ENCODE results near the gene AMBN. TPM values are rescaled to one million over a fixed set of nuclear protein-coding genes. Genes with fewer than 3 reads are reported as not detected.

The AMBN gene
- total RNA-seq, 4 donors from 2014 or later: not detected

DNA sequence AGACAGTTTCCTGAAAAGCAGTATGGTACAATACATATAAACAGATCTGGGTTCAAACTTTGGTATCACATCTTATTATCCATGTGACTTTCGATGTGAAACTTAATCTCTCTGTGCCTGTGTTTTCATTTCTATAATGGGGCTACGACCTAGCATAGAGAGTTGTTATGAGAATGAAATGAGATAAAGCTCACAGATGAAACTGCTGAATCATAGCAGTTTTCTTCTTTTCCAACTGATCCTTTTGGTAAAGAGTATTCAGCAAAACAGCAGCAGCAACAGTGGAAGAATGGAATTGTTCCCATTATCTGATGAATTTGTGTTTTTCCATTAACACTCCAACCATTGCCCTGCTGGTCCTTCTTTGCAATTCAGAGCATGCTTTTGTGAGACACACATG is 16.3 kb downstream of the AMBN start:
- Histone ChIP-seq H3K4me3 (no peak overlapping the region), H3K27me3 (no peaks in the 10 kb centered on the region), H3K9me3 (no peaks in the 10 kb centered on the region), H3K4me1 (no peaks in the 10 kb centered on the region), H3K36me3 (no peaks in the 10 kb centered on the region), H3K27ac (no peak overlapping the region)
- TF ChIP-seq EP300 (IDR thresholded peaks at IDR 0.05; ENCODE audit: low read depth) (no peak), POLR2AphosphoS5 (IDR thresholded peaks at IDR 0.05) (no peak), POLR2A (IDR thresholded peaks at IDR 0.05) (no peak)
- TF ChIP-seq, protein P1, sequence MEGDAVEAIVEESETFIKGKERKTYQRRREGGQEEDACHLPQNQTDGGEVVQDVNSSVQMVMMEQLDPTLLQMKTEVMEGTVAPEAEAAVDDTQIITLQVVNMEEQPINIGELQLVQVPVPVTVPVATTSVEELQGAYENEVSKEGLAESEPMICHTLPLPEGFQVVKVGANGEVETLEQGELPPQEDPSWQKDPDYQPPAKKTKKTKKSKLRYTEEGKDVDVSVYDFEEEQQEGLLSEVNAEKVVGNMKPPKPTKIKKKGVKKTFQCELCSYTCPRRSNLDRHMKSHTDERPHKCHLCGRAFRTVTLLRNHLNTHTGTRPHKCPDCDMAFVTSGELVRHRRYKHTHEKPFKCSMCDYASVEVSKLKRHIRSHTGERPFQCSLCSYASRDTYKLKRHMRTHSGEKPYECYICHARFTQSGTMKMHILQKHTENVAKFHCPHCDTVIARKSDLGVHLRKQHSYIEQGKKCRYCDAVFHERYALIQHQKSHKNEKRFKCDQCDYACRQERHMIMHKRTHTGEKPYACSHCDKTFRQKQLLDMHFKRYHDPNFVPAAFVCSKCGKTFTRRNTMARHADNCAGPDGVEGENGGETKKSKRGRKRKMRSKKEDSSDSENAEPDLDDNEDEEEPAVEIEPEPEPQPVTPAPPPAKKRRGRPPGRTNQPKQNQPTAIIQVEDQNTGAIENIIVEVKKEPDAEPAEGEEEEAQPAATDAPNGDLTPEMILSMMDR (IDR thresholded peaks at IDR 0.05): no peak
- DNase-seq: no peak
- intact Hi-C loops (cut with DNase I; ENCODE audit: low total_unique reads): no loop called here
- WGBS, 2 donors (ENCODE audit: low coverage in 1 of 2): 69 to 80% methylated on average over 2 of the region's 2 CpGs
- in situ Hi-C loops (cut with MboI; ENCODE audit: low pct_ligation_motif_present in 1 of 4, low pct_unique_long_range_greater_than_20kb in 1 of 4, low sequenced_read_pairs in 3 of 4): loop anchor here in 1 of 4 donors (25.0 kb wide), 1 partner anchor 1104 kb away; no protein-coding TSS in a partner anchor

DNA sequence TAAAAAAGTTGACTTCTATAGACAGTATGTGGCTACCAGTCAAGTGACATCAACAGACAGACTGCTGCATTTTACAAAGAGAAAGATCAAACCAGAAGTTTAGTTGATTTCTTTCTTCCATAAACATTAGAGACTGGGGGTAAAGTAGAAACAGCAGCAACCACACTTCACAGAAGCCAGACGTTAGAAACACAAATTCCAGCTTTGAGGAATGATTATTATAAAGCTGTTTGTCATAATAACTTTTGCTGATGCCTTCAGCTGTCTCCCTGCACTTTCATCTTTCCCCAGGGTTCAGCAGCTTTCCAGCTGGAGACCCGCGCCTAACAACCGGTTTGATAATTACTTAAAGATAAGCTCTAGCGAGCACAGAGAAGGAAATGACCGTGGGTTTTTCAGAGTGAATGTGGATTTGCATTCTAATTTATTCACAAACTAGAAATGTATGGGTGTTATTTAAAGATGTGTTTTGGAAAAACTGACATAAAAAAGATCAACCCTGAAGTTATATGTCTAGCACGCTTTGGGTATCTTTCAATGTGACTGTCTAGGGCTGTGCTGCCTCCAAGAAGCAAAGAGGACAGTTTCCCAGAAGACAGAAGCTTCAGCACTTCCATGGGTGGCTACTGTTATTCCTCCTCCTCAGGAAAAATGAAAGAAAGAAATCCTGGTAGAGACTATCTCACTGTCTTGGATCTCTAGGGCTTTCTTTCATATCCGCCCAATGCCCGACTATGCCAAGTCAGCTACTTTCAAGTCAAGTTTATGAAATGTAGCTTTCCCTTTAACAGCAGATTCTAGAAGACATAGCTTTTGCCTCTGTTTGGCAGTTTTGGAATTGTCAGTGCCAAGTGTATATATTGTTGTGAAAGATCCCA is 21.5 kb downstream of the AMBN start:
- no peak for DNase-seq

DNA sequence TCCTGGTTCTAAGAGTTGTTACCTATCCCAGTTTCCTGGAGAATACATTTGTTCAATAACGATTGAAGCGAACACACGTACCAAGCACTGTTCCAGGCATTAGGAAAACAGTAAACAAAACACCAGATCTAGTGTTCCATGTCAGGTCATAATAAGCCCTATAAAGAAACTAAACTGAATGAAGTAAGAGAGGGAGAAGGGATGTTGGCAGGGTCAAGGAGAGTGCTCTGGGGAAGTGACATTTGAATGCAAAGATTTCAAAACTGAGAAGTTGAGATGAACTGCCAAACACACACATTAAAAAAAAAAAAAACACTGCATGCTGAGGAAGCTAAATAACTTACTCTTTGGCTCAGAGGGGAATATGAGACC is 22.1 kb downstream of the AMBN start:
- Histone ChIP-seq H3K36me3 (no peaks in the 10 kb centered on the region), H3K9me3 (no peaks in the 10 kb centered on the region), H3K4me1 (peaks cover 0 to 5% (median 0%) of the 10 kb centered on the region in 4 donors), H3K27ac (peak overlapping the region in 2 of 4 donors; percentile 12 to 23), H3K4me3 (peak overlapping the region in 1 of 4 donors; percentile 24), H3K27me3 (no peaks in the 10 kb centered on the region)
- DNase-seq: no peak
- 65 to 76% methylated on average over 3 of the region's 3 CpGs for WGBS, 2 donors (ENCODE audit: low coverage in 1 of 2)
- TF ChIP-seq POLR2A (IDR thresholded peaks at IDR 0.05) (no peak), EP300 (IDR thresholded peaks at IDR 0.05; ENCODE audit: low read depth) (no peak), POLR2AphosphoS5 (IDR thresholded peaks at IDR 0.05) (no peak)
- TF ChIP-seq, protein P1 (IDR thresholded peaks at IDR 0.05): no peak
- intact Hi-C loops (cut with DNase I; ENCODE audit: low total_unique reads): no loop called here
- in situ Hi-C loops (cut with MboI; ENCODE audit: low pct_ligation_motif_present in 1 of 4, low pct_unique_long_range_greater_than_20kb in 1 of 4, low sequenced_read_pairs in 3 of 4): loop anchor here in 1 of 4 donors (25.0 kb wide), 1 partner anchor 1098 kb away; no protein-coding TSS in a partner anchor

More for the DNA sequence above, 21.5 kb downstream of the AMBN start:
- Histone ChIP-seq H3K4me3 (peak overlapping the region in 1 of 4 donors; percentile 24), H3K9me3 (no peaks in the 10 kb centered on the region), H3K27me3 (no peaks in the 10 kb centered on the region), H3K4me1 (peaks cover 0 to 5% (median 0%) of the 10 kb centered on the region in 4 donors), H3K36me3 (no peaks in the 10 kb centered on the region), H3K27ac (peak overlapping the region in 3 of 4 donors; percentile 9 to 23 (median 12))
- no peak for TF ChIP-seq EP300 (IDR thresholded peaks at IDR 0.05; ENCODE audit: low read depth)
- TF ChIP-seq, protein P1 (IDR thresholded peaks at IDR 0.05): no peak
- 16 to 30% methylated on average over 8 to 9 of the region's 9 CpGs for WGBS, 2 donors (ENCODE audit: low coverage in 1 of 2)
- intact Hi-C loops (cut with DNase I; ENCODE audit: low total_unique reads) (no loop called here), in situ Hi-C loops (cut with MboI; ENCODE audit: low pct_ligation_motif_present in 1 of 4, low pct_unique_long_range_greater_than_20kb in 1 of 4, low sequenced_read_pairs in 3 of 4) (loop anchor here in 1 of 4 donors (25.0 kb wide), 1 partner anchor 1099 kb away; no protein-coding TSS in a partner anchor)

DNA sequence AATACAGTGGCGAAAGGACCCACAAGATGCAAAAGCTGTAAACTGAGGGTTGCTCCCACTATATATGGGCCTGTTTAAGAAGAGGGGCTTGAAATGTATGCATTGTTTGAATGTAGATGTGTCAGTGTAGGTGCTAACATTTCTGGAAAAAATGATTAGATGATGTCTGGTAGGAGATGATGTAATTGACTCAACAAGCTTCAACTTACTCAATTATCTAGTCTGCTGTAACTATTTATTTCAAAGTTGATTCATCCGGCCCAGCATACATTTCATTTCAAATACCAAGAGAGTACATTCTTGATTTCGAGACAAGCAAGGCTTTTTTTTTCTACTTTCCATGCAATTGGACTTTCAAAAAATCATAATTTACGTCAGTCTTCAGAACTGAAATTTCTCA is 27.2 kb downstream of the AMBN start:
- no peaks in the 10 kb centered on the region for H3K27me3 ChIP-seq
- 88 to 89% methylated on average over 4 of the region's 4 CpGs for WGBS, 2 donors (ENCODE audit: low coverage in 1 of 2)

More for the DNA sequence above, 27.2 kb downstream of the AMBN start:
- Histone ChIP-seq H3K9me3 (no peaks in the 10 kb centered on the region), H3K27ac (no peak overlapping the region), H3K4me1 (peaks cover 0 to under 1% (median 0%) of the 10 kb centered on the region in 4 donors), H3K36me3 (no peaks in the 10 kb centered on the region), H3K4me3 (no peak overlapping the region)
- intact Hi-C loops (cut with DNase I; ENCODE audit: low total_unique reads) (no loop called here), in situ Hi-C loops (cut with MboI; ENCODE audit: low pct_ligation_motif_present in 1 of 4, low pct_unique_long_range_greater_than_20kb in 1 of 4, low sequenced_read_pairs in 3 of 4) (loop anchor here in 1 of 4 donors (25.0 kb wide), 1 partner anchor 1093 kb away; no protein-coding TSS in a partner anchor)
- no peak for TF ChIP-seq EP300 (IDR thresholded peaks at IDR 0.05; ENCODE audit: low read depth)
- TF ChIP-seq, protein P1 (IDR thresholded peaks at IDR 0.05): no peak
- no peak for TF ChIP-seq POLR2AphosphoS5 (IDR thresholded peaks at IDR 0.05)
- no peak for TF ChIP-seq POLR2A (IDR thresholded peaks at IDR 0.05)
- DNase-seq: no peak

All from transverse colon (tissue), 4 donors.